ENCODE data around the gene AZIN2. TPM values are rescaled to one million over a fixed set of nuclear protein-coding genes. Genes with fewer than 3 reads are reported as not detected.

AZIN2 gene
- total and polyA plus RNA-seq, 12 donors = 2.3 to 18.9 (median 10.7) TPM

DNA sequence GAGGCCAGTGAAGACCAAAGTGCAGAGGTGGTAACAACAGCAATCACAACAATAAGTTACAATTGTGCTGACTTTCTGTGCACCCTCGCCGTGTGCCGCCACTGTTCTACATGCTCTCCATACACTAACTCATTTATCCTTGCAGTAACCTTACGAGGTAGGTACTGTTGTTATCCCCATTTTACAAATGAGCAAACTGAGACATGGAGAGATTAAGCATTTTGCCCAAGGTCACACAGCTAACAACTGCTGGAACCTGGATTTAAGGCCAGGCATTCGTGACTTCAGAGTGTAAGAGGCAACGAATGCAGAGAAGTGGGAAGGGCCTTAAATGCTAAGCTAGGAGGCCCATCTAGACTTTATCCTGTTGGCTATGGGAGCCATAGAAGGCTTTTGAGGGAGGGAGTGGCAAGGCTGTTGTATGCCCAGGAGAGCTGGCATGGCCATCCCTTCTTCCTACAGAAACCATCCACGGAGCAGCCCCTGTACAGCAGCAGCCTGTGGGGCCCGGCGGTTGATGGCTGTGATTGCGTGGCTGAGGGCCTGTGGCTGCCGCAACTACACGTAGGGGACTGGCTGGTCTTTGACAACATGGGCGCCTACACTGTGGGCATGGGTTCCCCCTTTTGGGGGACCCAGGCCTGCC lies 36.6 kb downstream of the AZIN2 start:
- TF ChIP-seq POLR2A (IDR thresholded peaks at IDR 0.05) = no peak
- TF ChIP-seq, protein P1, sequence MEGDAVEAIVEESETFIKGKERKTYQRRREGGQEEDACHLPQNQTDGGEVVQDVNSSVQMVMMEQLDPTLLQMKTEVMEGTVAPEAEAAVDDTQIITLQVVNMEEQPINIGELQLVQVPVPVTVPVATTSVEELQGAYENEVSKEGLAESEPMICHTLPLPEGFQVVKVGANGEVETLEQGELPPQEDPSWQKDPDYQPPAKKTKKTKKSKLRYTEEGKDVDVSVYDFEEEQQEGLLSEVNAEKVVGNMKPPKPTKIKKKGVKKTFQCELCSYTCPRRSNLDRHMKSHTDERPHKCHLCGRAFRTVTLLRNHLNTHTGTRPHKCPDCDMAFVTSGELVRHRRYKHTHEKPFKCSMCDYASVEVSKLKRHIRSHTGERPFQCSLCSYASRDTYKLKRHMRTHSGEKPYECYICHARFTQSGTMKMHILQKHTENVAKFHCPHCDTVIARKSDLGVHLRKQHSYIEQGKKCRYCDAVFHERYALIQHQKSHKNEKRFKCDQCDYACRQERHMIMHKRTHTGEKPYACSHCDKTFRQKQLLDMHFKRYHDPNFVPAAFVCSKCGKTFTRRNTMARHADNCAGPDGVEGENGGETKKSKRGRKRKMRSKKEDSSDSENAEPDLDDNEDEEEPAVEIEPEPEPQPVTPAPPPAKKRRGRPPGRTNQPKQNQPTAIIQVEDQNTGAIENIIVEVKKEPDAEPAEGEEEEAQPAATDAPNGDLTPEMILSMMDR (IDR thresholded peaks at IDR 0.05) = no peak
- H3K4me3 ChIP-seq = no peak overlapping the region
- H3K27me3 ChIP-seq = no peaks in the 10 kb centered on the region
- H3K4me1 ChIP-seq (replicated peaks in 1 of 2) = no peaks in the 10 kb centered on the region
- H3K27ac ChIP-seq = no peak overlapping the region
- H3K9me3 ChIP-seq (replicated peaks in 1 of 3) = no peaks in the 10 kb centered on the region
- H3K36me3 ChIP-seq (replicated peaks in 1 of 2) = no peaks in the 10 kb centered on the region
- intact Hi-C loops (cut with DNase I) = no loop called here
- DNase-seq = no peak
- 90 to 96% (median 93%) methylated on average over 7 to 13 of the region's 13 CpGs for WGBS, 4 donors

DNA sequence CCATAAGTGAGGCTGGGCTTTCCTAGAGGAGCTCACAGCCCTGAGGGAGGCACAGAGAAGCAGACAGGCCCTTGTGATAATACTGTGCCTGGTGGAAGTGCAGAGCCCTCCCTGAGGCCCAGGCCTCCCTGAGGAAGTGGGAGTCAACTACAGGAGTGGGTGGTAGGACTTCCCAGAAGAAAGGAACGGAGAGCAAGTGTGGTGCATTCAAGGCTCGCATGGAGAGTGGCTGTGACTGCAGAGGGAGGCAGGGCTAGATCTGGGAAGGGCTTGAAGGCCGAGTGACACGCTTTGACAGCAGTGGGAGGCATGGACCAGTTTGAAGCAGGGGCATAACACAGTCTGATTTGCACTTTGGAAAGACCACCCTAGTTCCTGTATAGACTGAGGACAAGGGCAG lies 37.3 kb downstream of the AZIN2 start:
- intact Hi-C loops (cut with DNase I) = no loop called here
- Histone ChIP-seq H3K27ac (no peak overlapping the region), H3K36me3 (replicated peaks in 1 of 2) (no peaks in the 10 kb centered on the region), H3K27me3 (no peaks in the 10 kb centered on the region), H3K9me3 (replicated peaks in 1 of 3) (no peaks in the 10 kb centered on the region), H3K4me1 (replicated peaks in 1 of 2) (no peaks in the 10 kb centered on the region), H3K4me3 (no peak overlapping the region)
- peak in 2 of 7 donors; percentile 5 to 42 for DNase-seq
- no peak for TF ChIP-seq POLR2A (IDR thresholded peaks at IDR 0.05)
- TF ChIP-seq, protein P1 (IDR thresholded peaks at IDR 0.05) = no peak
- 63 to 80% (median 75%) methylated on average over 4 of the region's 4 CpGs for WGBS, 4 donors

DNA sequence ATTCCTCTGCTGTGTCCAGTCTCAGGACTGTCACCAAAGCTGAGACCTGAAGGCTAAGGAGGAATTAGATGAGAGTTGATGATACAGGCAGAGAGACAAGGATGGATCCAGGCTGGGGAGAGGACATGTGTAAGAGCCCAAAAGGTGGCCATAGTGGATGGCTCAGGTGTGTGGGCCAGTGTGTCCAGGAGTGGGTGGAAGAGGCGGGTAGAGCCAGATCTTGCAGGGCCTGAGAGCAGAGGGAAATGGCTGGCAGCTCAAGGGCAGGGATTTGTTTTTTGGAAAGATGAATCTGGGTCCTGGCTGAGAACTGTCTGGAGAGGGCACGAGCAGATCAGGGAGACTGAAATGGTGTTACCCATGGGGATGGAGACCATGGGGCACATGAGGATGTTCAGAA lies 38.1 kb downstream of the AZIN2 start:
- H3K36me3 ChIP-seq (replicated peaks in 1 of 2) = no peaks in the 10 kb centered on the region
- H3K4me3 ChIP-seq = no peak overlapping the region
- no peak for DNase-seq
- no peak overlapping the region for H3K27ac ChIP-seq
- no peaks in the 10 kb centered on the region for H3K27me3 ChIP-seq
- WGBS, 4 donors = 66 to 88% (median 81%) methylated on average over 2 of the region's 2 CpGs
- H3K9me3 ChIP-seq (replicated peaks in 1 of 3) = no peaks in the 10 kb centered on the region
- no peaks in the 10 kb centered on the region for H3K4me1 ChIP-seq (replicated peaks in 1 of 2)
- intact Hi-C loops (cut with DNase I) = no loop called here
- TF ChIP-seq, protein P1 (IDR thresholded peaks at IDR 0.05) = no peak
- no peak for TF ChIP-seq POLR2A (IDR thresholded peaks at IDR 0.05)

DNA sequence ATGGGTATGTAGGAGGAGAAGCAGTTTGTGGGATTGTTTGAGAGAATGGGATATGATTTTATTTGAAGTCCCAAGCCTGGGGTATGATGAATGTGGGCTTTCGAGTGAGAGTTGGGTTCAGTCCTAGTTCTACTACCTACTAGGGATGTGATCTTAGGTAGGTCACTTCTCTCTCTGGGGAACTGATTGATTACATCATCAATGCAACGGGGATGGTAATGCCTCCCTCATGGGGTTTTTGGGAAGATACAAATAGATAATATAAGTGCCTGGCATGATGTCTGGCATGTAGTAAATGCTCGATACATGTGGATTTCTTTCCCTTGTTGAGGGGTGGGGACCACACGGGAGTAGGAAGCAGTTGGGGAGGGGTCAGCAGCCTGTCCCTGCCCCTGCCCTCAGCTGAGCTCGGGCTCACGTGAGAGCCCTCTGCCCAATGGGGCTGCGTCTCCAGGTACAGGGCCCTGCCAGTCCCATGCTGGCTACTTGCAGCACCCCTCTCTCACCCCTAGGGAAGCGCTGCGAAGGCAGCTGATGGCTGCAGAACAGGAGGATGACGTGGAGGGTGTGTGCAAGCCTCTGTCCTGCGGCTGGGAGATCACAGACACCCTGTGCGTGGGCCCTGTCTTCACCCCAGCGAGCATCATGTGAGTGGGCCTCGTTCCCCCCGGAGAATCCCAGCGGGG lies 38.7 kb downstream of the AZIN2 start:
- no peak for DNase-seq
- 58 to 72% (median 65%) methylated on average over 4 to 16 of the region's 16 CpGs for WGBS, 4 donors
- Histone ChIP-seq H3K27ac (no peak overlapping the region), H3K27me3 (no peaks in the 10 kb centered on the region), H3K4me3 (no peak overlapping the region), H3K36me3 (replicated peaks in 1 of 2) (no peaks in the 10 kb centered on the region), H3K4me1 (replicated peaks in 1 of 2) (no peaks in the 10 kb centered on the region), H3K9me3 (replicated peaks in 1 of 3) (no peaks in the 10 kb centered on the region)
- intact Hi-C loops (cut with DNase I) = no loop called here
- TF ChIP-seq POLR2A (IDR thresholded peaks at IDR 0.05) = no peak
- TF ChIP-seq, protein P1 (IDR thresholded peaks at IDR 0.05) = no peak

Measured in adrenal gland (tissue), 12 donors.